ENCODE results near the gene C12orf56.
"Not testable (repeated sequence)": the region's sequence is repeated elsewhere in the genome, so short reads cannot be mapped to it uniquely, and the experiment has no call there.

The C12orf56 gene

DNA sequence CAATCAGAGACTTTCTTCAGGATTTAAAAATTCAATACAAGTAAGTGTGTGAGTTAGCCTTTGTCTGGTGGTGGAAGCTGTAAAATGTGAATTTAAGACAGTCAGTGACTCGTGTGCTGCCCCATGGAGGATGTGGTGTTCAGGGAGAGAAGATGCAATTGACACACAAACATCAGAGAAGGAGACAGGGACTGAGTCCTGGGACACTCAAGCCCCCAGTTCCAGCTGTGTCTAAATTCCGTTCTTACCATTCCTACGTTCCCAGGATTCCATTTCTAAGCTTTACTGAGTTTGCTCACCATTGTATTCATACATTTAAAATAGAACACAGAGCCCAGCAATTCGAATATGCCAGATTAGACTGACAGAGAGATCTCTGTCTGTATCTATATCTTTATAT lies 67.6 kb downstream of the C12orf56 start:
- TF ChIP-seq, protein P1, sequence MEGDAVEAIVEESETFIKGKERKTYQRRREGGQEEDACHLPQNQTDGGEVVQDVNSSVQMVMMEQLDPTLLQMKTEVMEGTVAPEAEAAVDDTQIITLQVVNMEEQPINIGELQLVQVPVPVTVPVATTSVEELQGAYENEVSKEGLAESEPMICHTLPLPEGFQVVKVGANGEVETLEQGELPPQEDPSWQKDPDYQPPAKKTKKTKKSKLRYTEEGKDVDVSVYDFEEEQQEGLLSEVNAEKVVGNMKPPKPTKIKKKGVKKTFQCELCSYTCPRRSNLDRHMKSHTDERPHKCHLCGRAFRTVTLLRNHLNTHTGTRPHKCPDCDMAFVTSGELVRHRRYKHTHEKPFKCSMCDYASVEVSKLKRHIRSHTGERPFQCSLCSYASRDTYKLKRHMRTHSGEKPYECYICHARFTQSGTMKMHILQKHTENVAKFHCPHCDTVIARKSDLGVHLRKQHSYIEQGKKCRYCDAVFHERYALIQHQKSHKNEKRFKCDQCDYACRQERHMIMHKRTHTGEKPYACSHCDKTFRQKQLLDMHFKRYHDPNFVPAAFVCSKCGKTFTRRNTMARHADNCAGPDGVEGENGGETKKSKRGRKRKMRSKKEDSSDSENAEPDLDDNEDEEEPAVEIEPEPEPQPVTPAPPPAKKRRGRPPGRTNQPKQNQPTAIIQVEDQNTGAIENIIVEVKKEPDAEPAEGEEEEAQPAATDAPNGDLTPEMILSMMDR (IDR thresholded peaks at IDR 0.05; ENCODE audit: low read depth, low read length): no peak
- DNase-seq (ENCODE audit: extremely low read depth, low read depth): no peak

DNA sequence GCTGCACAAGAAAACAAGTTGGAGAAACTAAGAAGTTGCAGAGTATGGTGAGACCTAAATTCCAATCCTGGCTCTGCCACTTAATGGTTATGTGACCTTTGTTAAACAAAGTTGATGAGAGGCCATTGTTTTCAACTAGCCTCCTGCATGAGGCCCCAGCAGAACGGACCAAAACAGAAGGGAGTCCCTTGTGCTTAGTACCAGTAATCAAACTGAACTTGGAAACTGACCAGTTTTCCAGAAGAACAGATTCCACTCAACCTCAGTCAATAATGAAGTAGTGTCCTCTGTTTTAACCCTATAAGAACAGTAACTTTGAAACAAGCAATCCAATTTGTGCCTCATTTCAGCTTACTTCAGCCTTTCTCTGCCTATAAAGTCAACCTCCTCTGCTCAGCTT lies 69.9 kb downstream of the C12orf56 start:
- TF ChIP-seq, protein P1 (IDR thresholded peaks at IDR 0.05; ENCODE audit: low read depth, low read length): no peak
- DNase-seq (ENCODE audit: extremely low read depth, low read depth): no peak

DNA sequence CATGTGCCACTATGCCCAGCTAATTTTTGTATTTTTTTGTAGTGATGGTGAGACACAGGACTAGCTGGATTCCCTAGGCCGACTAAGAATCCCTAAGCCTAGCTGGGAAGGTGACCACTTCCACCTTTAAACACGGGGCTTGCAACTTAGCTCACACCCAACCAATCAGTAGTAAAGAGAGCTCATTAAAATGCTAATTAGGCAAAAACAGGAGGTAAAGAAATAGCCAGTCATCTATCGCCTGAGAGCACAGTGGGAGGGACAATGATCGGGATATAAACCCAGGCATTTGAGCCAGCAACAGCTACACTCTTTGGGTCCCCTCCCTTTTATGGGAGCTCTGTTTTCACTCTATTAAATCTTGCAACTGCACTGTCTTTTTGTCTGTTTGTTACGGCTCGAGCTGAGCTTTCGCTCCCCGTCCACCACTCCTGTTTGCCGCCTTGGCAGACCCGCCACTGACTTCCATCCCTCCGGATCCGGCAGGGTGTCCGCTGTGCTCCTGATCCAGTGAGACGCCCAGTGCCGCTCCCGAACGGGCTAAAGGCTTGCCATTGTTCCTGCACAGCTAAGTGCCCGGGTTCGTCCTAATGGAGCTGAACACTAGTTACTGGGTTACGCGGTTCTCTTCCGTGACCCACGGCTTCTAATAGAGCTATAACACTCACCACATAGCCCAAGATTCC lies 70.9 kb downstream of the C12orf56 start:
- not testable (repeated sequence) for DNase-seq (ENCODE audit: extremely low read depth, low read depth)

DNA sequence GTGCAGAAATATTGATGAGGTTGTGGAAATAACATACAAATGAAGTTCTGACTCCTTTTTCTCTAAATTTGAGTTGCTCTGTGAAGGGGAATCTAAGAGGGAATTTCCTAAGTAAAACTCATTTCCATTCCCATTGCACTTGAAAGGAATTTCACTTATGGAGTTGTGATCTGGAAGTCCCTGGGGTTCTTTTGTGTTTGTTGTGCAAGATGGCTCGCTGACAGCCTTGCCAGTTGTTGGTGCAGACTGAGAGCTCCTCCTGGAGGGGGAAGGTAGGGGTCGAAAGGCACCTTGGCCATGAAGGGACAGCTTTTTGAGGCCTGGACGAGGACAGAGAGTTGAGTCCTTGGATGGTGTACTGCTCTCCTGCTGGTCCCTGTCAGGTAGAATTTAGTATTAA lies 72.0 kb downstream of the C12orf56 start:
- TF ChIP-seq, protein P1 (IDR thresholded peaks at IDR 0.05; ENCODE audit: low read depth, low read length): no peak
- no peak for DNase-seq (ENCODE audit: extremely low read depth, low read depth)

DNA sequence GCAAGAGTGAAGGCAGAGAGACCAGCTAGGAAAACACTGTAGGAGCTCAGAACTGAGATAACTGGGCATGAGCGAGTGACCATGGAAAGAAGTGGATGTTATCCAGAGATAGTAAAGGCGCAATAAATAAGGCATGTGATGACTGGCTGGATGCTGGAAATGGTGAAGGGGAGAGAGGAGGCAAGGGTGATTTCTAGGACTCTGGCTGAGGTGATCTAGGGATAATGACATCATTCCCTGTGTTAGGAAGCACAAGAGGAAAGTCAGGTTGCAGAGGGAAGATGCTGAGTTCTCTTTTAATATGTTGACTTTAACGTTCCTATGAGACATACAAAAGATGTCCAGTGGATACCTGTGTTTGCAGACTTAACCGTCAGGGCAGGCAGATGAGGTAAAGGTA lies 78.7 kb downstream of the C12orf56 start:
- DNase-seq (ENCODE audit: extremely low read depth, low read depth): no peak
- TF ChIP-seq, protein P1 (IDR thresholded peaks at IDR 0.05; ENCODE audit: low read depth, low read length): no peak

DNA sequence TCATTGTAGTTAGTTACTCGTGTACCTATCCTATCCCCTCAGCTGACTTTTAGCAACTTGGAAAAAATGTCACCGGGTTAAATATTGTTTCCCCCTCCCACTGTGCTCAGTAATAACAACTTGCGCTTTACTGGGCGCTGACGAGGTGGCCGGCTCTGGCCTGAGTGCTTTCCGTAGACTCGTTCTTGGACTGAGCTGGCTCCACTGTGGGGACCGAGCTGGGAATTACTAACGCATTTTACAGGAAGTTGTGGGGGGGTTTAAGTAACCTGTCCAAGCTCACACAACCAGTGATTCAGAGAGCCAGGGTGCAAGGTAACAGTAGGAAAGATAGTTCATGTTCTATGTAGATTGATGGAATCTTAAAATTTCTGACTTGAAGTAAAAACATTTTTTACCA lies 86.0 kb downstream of the C12orf56 start:
- no peak for DNase-seq (ENCODE audit: extremely low read depth, low read depth)
- TF ChIP-seq, protein P1 (IDR thresholded peaks at IDR 0.05; ENCODE audit: low read depth, low read length): no peak

DNA sequence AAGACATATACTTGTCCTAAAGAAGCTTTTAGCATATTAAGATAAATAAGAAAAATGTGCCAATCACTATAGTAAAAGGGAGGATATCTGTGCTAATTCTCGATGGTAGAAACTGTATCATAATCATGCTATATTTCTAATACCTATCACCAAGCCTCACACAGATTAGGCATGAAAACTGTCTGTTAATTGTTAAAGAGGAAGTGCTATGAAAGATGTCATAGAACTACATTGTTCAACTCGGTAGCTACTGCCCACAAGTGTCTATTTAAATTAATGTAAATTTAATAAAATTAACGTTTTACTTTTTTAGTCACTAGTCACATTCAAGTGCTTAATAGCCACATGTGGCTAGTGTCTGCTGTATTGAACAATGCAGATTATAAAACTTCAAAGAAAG lies 90.9 kb downstream of the C12orf56 start:
- TF ChIP-seq, protein P1 (IDR thresholded peaks at IDR 0.05; ENCODE audit: low read depth, low read length): no peak
- no peak for DNase-seq (ENCODE audit: extremely low read depth, low read depth)

DNA sequence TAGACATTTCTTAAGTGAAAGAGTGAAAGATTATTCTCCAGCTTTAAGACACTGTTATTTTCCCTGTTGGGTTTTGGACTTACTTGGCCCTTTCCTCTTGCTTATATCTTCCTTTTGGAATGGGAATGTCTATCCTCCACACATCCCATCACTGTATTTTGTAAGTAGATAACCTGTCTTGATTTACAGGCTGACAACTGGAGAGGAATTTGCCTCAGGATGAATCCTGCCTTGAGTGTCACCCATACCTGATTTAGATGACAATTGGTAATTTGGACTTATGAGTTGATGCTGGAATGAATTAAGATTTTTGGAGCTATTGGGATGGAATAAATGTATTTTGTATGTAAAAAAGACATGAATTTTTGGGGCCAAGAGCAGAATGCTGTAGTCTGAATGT lies 94.3 kb downstream of the C12orf56 start:
- TF ChIP-seq, protein P1 (IDR thresholded peaks at IDR 0.05; ENCODE audit: low read depth, low read length): no peak
- DNase-seq (ENCODE audit: extremely low read depth, low read depth): no peak
